GM21367 (cell line): ENCODE measurements around the gene AKAP17A.
"Not testable (repeated sequence)": the region's sequence is repeated elsewhere in the genome, so short reads cannot be mapped to it uniquely, and the experiment has no call there.

Experiments
- ATAC-seq: cut with Tn5 transposase; IDR thresholded peaks from one replicate; pipeline ENCODE4 v1.9.1; 2021; ENCODE audit not compliant: unreplicated experiment

Gene AKAP17A

DNA sequence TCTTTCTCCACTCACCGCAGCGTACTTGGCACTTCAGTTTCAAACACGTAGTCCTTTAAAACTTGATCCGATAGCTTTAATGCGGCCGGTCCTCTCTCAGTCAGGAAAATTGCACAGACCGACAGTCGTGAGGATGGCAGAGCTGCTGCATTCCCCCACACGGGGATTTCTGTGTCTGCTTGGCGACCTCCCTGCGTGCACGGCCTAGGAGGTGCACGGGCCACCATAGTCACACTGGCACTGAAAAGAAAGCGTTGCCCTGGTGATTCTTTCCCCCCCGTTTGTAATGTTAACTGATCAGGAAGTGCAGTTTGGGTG, 10.3 kb downstream of the AKAP17A start:
- no peak for ATAC-seq

GRCh38 chrX:1602299-1602698, 10.9 kb downstream of the AKAP17A start:
- no peak for ATAC-seq

DNA sequence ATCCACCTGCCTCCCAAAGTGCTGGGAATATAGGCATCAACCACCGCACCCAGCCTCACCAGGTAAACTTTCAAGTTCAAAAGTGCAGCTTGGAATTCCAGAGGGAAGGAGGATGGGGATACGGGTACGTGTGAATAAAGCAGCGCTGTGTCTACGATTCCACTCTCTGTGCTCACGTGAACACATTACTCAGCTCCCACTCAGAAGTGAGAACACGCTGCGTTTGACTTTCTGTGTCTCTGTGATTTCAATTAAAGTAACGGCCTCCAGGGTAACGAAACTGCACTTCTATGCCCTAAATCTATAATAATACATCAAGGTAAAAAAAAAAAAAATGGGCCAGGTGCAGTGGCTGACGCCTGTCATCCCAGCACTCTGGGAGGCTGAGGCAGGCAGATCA, 15.1 kb downstream of the AKAP17A start:
- ATAC-seq: no peak

- no peak for ATAC-seq
These were observed 17.9 kb downstream of the AKAP17A start for GRCh38 chrX:1609311-1609710.

GRCh38 chrX:1609762-1610161, 18.4 kb downstream of the AKAP17A start:
- no peak for ATAC-seq

DNA sequence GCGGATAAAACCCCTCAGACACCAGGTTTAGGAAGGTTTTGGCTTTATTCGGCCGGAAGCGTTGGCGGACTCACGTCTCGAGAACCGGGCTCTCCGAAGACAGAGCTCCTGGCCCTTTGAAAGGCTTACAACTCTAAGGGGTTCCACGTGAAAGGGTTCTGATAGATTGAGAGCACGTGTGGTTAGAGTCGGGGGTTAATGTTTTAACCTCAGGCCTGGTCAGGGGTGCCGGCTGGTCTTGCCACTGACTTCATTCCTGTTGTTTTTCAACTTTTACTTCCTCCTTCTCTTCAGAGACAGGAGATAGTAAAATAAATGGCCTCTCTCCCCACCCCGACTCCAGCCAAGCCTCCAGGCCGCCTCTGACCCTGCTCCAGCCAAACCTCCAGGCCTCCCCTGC, 18.8 kb downstream of the AKAP17A start:
- ATAC-seq: no peak

DNA sequence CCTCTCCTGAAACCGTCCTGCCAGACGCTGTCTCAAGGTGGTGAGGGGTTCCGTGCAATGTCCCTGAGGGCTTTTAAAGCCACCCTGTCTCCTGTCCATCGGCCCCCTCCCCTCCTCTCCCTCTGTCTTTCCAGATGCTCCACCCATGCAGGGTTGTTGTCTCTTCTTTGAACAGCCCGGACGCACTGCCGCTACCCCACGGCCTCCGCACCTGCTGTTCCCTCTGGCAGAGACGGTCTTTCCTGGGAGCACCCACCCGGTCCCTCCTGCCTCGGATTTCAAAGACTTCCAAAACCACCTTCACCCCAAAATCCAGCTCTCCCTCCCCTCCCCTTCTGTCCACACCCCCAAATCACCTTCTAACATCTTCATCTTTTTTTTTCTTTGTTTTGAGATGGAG, 19.3 kb downstream of the AKAP17A start:
- no peak for ATAC-seq

GRCh38 chrX:1612641-1613286, 21.4 kb downstream of the AKAP17A start:
- no peak for ATAC-seq

- ATAC-seq: no peak
These were observed 23.5 kb downstream of the AKAP17A start, which contains the start of gene ASMT for GRCh38 chrX:1614927-1615326. Gene ASMT, plus strand, starts transcription at chrX:1615059. Its CDS starts 141 bp downstream, at chrX:1615200.

GRCh38 chrX:1618689-1619088, 27.3 kb downstream of the AKAP17A start:
- ATAC-seq: no peak

- no peak for ATAC-seq
These were observed 32.3 kb downstream of the AKAP17A start for GRCh38 chrX:1623691-1624090.

- ATAC-seq: not testable (repeated sequence)
These were observed 32.9 kb downstream of the AKAP17A start for GRCh38 chrX:1624158-1624860.

DNA sequence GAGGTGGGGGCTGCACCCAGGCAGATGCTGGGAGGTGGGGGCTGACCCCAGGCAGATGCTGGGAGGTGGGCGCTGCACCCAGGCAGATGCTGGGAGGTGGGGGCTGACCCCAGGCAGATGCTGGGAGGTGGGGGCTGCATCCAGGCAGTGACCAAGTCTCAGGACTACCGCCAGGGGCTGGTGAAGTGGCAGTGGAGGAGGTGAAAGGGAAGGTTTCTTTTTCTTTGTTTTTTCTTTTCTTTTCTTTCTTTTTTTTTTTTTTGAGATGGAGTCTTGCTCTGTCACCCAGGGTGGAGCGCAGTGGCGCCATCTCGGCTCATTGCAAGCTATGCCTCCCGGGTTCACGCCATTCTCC, 33.4 kb downstream of the AKAP17A start:
- not testable (repeated sequence) for ATAC-seq

DNA sequence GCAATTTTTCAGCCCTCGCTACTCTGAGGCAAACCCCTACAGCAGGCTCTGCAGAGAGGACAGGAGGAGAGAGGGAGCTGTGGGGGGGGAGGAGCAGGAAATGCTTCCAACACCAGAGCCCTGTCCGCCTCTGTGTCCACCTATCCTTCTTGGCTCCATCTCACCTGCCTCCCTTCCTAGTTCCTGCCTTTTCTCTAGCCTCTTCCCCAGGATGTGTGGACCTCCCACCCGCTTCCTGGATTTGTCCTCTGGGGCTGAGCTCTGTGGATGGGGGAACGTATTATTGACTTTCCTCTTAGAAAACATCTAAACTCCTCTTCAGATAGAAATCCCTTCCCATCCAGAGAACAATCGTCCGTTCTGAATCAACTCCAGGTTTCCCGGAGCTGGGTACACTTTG, 37.8 kb downstream of the AKAP17A start:
- no peak for ATAC-seq

GRCh38 chrX:1646009-1646408, 54.6 kb downstream of the AKAP17A start:
- no peak for ATAC-seq

GRCh38 chrX:1649621-1650020, 58.2 kb downstream of the AKAP17A start:
- no peak for ATAC-seq
